SK-N-SH (cell line): ENCODE results near the gene MRPL12. TPM values are rescaled to one million over a fixed set of nuclear protein-coding genes. Genes with fewer than 3 reads are reported as not detected.

Experiments
- CTCF ChIA-PET: fragments of 300-600, 350-600 bp; formaldehyde crosslinking; extraction: SDS; loops from one replicate; lab custom pipeline; 2021; lab: Yijun Ruan, JAX
- POLR2A ChIA-PET: fragments of 350-600 bp; sonication (Branson Sonifier 250); formaldehyde crosslinking; extraction: SDS; loops from one replicate; lab custom pipeline; 2020; ENCODE audit warnings: antibody characterized with exemption, inconsistent platforms; lab: Yijun Ruan, JAX
- DNase-seq: peaks from one replicate; pipeline ENCODE4 v3.0.0; 2012
- H2AFZ ChIP-seq: fragments of 200-600 bp; sonication (generic); 2 replicates; pipeline ENCODE4 v1.8.1; 2016; ENCODE audit warnings: antibody characterized with exemption, mild to moderate bottlenecking, low read depth
- H3F3A ChIP-seq: fragments of 200-600 bp; sonication (generic); replicated peaks from 2 replicates; pipeline ENCODE3; 2016; ENCODE audit warnings: antibody characterized with exemption, mild to moderate bottlenecking; ENCODE audit not compliant: insufficient read depth
- H3K27ac ChIP-seq, 2 experiments: fragments of 200-500 bp in 1 of 2; fragments of 200-600 bp in 1 of 2; sonication (Bioruptor generic) in 1 of 2; sonication (generic), shearing (Covaris generic) in 1 of 2; 2 replicates each; pipeline versions ENCODE4 v1.5.1 to v1.6.1; 2014 to 2016; ENCODE audit warnings: low read depth in 2 of 2, inconsistent platforms in 1 of 2, low read length in 1 of 2, mild to moderate bottlenecking in 1 of 2, mixed read lengths in 1 of 2
- H3K27me3 ChIP-seq: fragments of 200-600 bp; sonication (generic), shearing (Covaris generic); 2 replicates; pipeline ENCODE4 v1.6.1; 2016; ENCODE audit warnings: mixed run types; ENCODE audit not compliant: insufficient read depth
- H3K36me3 ChIP-seq, 2 experiments: fragments of 200-500 bp in 1 of 2; fragments of 200-600 bp in 1 of 2; sonication (Bioruptor generic) in 1 of 2; sonication (generic) in 1 of 2; replicated peaks in 1 of 2; 2 replicates each; pipeline versions ENCODE3 to v1.5.1; 2014 to 2016; ENCODE audit warnings: low read length in 1 of 2, mild to moderate bottlenecking in 1 of 2; ENCODE audit not compliant: insufficient read depth in 2 of 2, control insufficient read depth in 1 of 2
- H3K4me1 ChIP-seq, 2 experiments: fragments of 200-500 bp in 1 of 2; fragments of 200-600 bp in 1 of 2; sonication (Bioruptor generic) in 1 of 2; sonication (generic), shearing (Covaris generic) in 1 of 2; 2 replicates each; pipeline versions ENCODE4 v1.5.1 to v1.6.1; 2014 to 2016; ENCODE audit warnings: low read depth in 1 of 2, low read length in 1 of 2, mixed run types in 1 of 2; ENCODE audit not compliant: insufficient read depth in 2 of 2, control insufficient read depth in 1 of 2
- H3K4me2 ChIP-seq: fragments of 200-600 bp; sonication (generic), shearing (Covaris generic); 2 replicates; pipeline ENCODE4 v1.6.1; 2017; ENCODE audit warnings: mixed run types
- H3K4me3 ChIP-seq, 2 experiments: fragments of 200-500 bp in 1 of 2; fragments of 200-600 bp in 1 of 2; sonication (Bioruptor generic) in 1 of 2; sonication (generic), shearing (Covaris generic) in 1 of 2; 2 replicates each; pipeline versions ENCODE4 v1.5.1 to v1.8.1; 2014 to 2016; ENCODE audit warnings: low read depth in 2 of 2, inconsistent platforms in 1 of 2, low read length in 1 of 2, mild to moderate bottlenecking in 1 of 2, mixed read lengths in 1 of 2, moderate library complexity in 1 of 2
- H3K79me2 ChIP-seq: fragments of 200-600 bp; sonication (generic); 2 replicates; pipeline ENCODE4 v1.8.1; 2017; ENCODE audit warnings: mild to moderate bottlenecking; ENCODE audit not compliant: insufficient read depth
- H3K9ac ChIP-seq: fragments of 200-600 bp; sonication (generic); 2 replicates; pipeline ENCODE4 v1.6.1; 2017; ENCODE audit warnings: mixed run types
- H3K9me2 ChIP-seq: fragments of 200-600 bp; sonication (generic); 2 replicates; pipeline ENCODE4 v1.6.1; 2017; ENCODE audit warnings: mixed run types
- H3K9me3 ChIP-seq: fragments of 200-600 bp; sonication (generic); 2 replicates; pipeline ENCODE4 v1.6.1; 2017; ENCODE audit warnings: mixed run types, mild to moderate bottlenecking, moderate library complexity
- H4K20me1 ChIP-seq: fragments of 200-600 bp; sonication (generic); 2 replicates; pipeline ENCODE4 v1.6.1; 2017; ENCODE audit warnings: mild to moderate bottlenecking, mixed run types; ENCODE audit not compliant: insufficient read depth
- CHD2 ChIP-seq: fragments of 150-350 bp; IDR thresholded peaks from 2 replicates; pipeline ENCODE4 v1.6.1; 2018; ENCODE audit warnings: low read length; ENCODE audit not compliant: partially characterized antibody
- CTCF ChIP-seq: fragments of 200-600 bp; sonication (generic); IDR thresholded peaks from 2 replicates; pipeline ENCODE4 v1.6.1; 2017; ENCODE audit warnings: antibody characterized with exemption, mild to moderate bottlenecking, moderate library complexity
- ELF1 ChIP-seq: IDR thresholded peaks from 2 replicates; pipeline ENCODE4 v1.4.0; 2012
- GABPA ChIP-seq: IDR thresholded peaks from 2 replicates; pipeline ENCODE4 v1.4.0; 2012; ENCODE audit warnings: low read depth, mild to moderate bottlenecking
- GATA2 ChIP-seq: sonication (generic); formaldehyde crosslinking; IDR thresholded peaks from 2 replicates; pipeline ENCODE4 v1.5.0; 2020; ENCODE audit warnings: mild to moderate bottlenecking, missing genetic modification reagents
- IRF3 ChIP-seq: fragments of 150-350 bp; IDR thresholded peaks from 2 replicates; pipeline ENCODE4 v1.6.1; 2016; ENCODE audit warnings: mild to moderate bottlenecking, low read depth, low read length
- MEF2A ChIP-seq: IDR thresholded peaks from 2 replicates; pipeline ENCODE4 v1.4.0; 2012; ENCODE audit warnings: low read depth, borderline replicate concordance
- PBX3 ChIP-seq: IDR thresholded peaks from 2 replicates; pipeline ENCODE4; 2012
- POLR2AphosphoS5 ChIP-seq: IDR thresholded peaks from 2 replicates; pipeline ENCODE4 v1.6.1; 2012; ENCODE audit warnings: low read depth, low read length
- REST ChIP-seq: IDR thresholded peaks from 2 replicates; pipeline ENCODE4 v1.6.1; 2012; ENCODE audit warnings: mild to moderate bottlenecking, low read depth, low read length, moderate library complexity
- SMC3 ChIP-seq: IDR thresholded peaks from 2 replicates; pipeline ENCODE4 v1.6.1; 2012; ENCODE audit warnings: low read depth, low read length, improper control_type of control experiment
- TCF12 ChIP-seq: IDR thresholded peaks from 2 replicates; pipeline ENCODE4 v1.4.0; 2012
- TEAD4 ChIP-seq: IDR thresholded peaks from 2 replicates; pipeline ENCODE4 v1.4.0; 2012; ENCODE audit warnings: mild to moderate bottlenecking, borderline replicate concordance; ENCODE audit not compliant: insufficient read depth
- WGBS: methylation state at CpG from one replicate; pipeline ENCODE4 v1.1.6; 2017; ENCODE audit warnings: low lambda C conversion rate; 5-methylcytosine and 5-hydroxymethylcytosine counted together
- polyA plus RNA-seq, 3 experiments: library from polyadenylated mRNA; depleted of rRNA; stranded (reverse); fragments of >200 nt; gene quantifications; 2 replicates each; pipeline ENCODE4 v1.2.3, GENCODE V29; 2012

Gene MRPL12
- polyA plus RNA-seq, 1 of the 3 experiments (the other 2 are of a cell fraction) = 322 TPM

GRCh38 chr17:81664051-81664470 is 39.1 kb upstream of the MRPL12 start:
- no peak overlapping the region for H3K9ac ChIP-seq
- H3K9me2 ChIP-seq = no peaks in the 10 kb centered on the region
- peaks cover 10 to 17% of the 10 kb centered on the region in 2 experiments for H3K36me3 ChIP-seq
- H3K4me1 ChIP-seq = peaks cover 18 to 22% of the 10 kb centered on the region in 2 experiments; a peak in 3 of 4 replicates
- 81% methylated on average over 7 of the region's 7 CpGs for WGBS
- no peak overlapping the region for H3K4me3 ChIP-seq
- CTCF ChIA-PET = interaction anchor here (1.4 to 2.9 kb wide), 3 partner anchors 11 to 16 kb away, joined by 3 to 12 read pairs (median 7); no protein-coding TSS in a partner anchor
- no peak overlapping the region for H2AFZ ChIP-seq
- peaks cover 47% of the 10 kb centered on the region for H3K79me2 ChIP-seq
- DNase-seq = no peak
- no peaks in the 10 kb centered on the region for H3K9me3 ChIP-seq
- TF ChIP-seq GABPA (no peak), IRF3 (no peak), CTCF (no peak), POLR2AphosphoS5 (no peak), REST (no peak), ELF1 (no peak), CHD2 (no peak), MEF2A (no peak), TEAD4 (no peak), GATA2 (CRISPR knock-in tag) (no peak), PBX3 (no peak), SMC3 (no peak), TCF12 (no peak)
- H3F3A ChIP-seq = peaks cover 7% of the 10 kb centered on the region
- H3K27me3 ChIP-seq = no peaks in the 10 kb centered on the region
- H3K4me2 ChIP-seq = no peak overlapping the region
- H4K20me1 ChIP-seq = no peaks in the 10 kb centered on the region
- POLR2A ChIA-PET = interaction anchor here (0.7 kb wide), 1 partner anchor 39 kb away, joined by 3 read pairs; the partner anchor contains the start of gene MRPL12
- no peak overlapping the region for H3K27ac ChIP-seq
